ENCODE data around the gene ALDH18A1.
A peak's percentile ranks its signal among the peaks of the same experiment; 100 is the strongest.

The ALDH18A1 gene

GRCh38 chr10:95574649-95575365 lies 81.7 kb downstream of the ALDH18A1 start:
- DNase-seq, result no peak

GRCh38 chr10:95573964-95574604 lies 82.4 kb downstream of the ALDH18A1 start:
- DNase-seq, result no peak

DNA sequence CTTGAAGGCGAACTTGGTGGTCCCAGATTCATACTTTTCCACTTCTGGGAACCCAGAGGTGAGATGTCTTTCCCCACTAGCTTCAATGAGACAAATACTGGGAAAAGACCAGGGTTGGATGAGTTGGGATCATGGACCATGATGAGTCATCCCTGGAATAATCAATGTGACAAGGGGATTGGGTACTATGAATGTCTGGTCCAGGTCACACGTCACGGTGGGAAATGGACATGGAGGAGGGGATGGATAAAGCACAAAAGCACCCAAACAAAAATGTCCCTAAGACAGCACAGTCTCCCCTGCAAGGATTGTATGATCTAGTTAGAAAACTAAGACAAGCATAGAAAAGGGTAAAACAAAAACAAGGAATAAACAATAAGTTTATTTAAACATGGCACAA lies 83.0 kb downstream of the ALDH18A1 start:
- no peak for DNase-seq

DNA sequence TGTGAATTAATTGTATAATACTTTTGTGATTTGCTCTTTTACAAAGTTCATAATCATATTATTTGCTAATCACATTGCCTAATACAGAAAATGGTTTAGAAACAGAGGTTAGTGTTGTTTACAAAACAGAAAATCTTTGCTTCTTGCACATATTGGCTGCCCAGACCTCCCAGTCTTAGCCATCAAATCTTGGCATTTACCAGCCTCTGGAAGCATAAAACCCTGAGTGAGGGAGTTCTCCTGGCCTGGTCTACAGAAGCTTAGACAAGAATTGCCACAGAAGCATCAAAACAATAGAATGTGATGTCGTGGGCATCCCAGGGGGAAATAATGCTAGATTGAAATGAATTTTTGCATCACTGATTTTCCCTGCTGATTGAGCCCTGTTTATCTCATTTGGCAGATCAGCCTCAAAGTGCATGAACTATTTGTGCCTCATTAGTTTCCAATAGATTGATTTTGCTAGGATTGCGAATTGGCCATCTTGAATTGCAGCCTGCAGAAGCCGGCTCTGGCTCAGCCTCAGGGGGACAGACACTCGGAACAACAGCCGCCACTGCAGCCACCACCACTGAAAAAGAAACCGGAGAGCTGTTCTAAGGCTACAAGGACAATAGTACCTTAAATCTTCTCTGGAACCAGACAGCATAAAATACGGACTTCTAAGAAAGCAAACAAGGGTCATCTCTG lies 84.2 kb downstream of the ALDH18A1 start:
- peak; percentile 81 for DNase-seq

GRCh38 chr10:95571390-95571789 lies 85.1 kb downstream of the ALDH18A1 start:
- DNase-seq, result no peak

- no peak for DNase-seq
Measured at GRCh38 chr10:95569368-95569767, 87.1 kb downstream of the ALDH18A1 start.

DNA sequence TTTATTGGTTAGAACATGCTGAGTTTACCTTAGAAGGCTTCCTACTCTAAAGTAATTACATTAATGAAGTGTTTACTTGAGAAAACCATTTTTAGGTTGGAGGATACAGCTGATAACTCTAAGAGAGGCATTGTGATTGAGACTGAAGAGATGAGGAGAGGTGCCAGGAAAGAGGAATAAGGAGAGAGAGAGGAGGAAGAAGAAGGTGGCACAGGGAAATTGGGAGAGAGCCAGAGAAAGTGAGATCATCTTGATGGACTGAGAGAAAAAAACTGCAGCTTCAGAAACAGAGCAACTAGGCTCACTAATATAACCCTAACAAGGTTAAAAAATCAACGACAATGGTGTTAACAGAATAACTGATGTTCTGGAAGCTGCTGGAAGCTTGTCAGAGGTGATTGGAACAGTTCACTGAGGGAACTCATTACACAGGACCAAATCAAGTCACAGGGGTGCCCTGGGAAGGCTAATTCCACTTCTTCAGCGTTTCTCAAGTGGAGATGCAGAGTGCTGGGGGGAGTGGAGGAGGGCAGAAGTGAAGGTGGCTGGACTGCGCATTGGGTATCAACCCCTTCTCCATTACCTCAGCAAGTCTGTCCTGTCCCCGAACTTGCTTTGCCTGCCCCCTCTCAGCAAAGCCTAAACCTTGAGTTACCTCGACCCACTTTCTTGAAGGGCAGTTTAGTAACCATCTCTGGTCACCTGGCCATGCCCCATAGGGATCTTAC lies 88.4 kb downstream of the ALDH18A1 start:
- DNase-seq, result no peak

GRCh38 chr10:95566136-95566535 lies 90.4 kb downstream of the ALDH18A1 start:
- DNase-seq, result no peak

- no peak for DNase-seq
Measured at GRCh38 chr10:95565336-95565735, 91.2 kb downstream of the ALDH18A1 start.

- no peak for DNase-seq
Measured at GRCh38 chr10:95564291-95564690, 92.2 kb downstream of the ALDH18A1 start.

DNA sequence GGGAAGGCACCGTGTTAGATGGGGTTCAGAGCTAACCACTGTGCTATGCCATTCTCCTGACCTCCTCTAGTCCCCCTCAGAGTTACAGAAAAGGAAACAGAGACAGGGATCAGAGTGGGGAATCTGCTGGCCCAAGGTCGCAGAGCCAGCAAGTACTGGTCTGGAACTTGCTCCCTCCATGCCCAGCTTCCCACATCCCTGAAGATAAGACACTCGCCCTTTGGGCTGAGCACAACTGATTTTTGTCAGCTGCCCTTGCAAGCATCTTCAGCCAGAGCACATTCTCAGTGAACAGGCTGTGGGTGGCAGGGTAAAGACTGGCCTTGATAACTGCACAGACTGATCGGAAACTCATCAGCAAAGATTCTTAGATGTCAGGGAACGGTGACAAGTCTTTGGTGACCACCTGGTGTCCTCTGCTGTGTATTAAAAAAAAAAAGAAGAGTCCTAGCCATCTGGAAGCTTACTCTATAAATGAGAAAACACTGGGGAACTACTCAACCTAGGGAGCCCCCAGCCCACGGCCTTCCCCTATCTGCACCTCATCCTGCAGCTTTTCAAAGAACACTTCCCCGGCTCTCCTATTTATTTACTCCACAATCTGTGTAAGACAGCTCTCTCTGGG lies 94.1 kb downstream of the ALDH18A1 start:
- no peak for DNase-seq

- no peak for DNase-seq
Measured at GRCh38 chr10:95561864-95562177, 94.7 kb downstream of the ALDH18A1 start.

DNA sequence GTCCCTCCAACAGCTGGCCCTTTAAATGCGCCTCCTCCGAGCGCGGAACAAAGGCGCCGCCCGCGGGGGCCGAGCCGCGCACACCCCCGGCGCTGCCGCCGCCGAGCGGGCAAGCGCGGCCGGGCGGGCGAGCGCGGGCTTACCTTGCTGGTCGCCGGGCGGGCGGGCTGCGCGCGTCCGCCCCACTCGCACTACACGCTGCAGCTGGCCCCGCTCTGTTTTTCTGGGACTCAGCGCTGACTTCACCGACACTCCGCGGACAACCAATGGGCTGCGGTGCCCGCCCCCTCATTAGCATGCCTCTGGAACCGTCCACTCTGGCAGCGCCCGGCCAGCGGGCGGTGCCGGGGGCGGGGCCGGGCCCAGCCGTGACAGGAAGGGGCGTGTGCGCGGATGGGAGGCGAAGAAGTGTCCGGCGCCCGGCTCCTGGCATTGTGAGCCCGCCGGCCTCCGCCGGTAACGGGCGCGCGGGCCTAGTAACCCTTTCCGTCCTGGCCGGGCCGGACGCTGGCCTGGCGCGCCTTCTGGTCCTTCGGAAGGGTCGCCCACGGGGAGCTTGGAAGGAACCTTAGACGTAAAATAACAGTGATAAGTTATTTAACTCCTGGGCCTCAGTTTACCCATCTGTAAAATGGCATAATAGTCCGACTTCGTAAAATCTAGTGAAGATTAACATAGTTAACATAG lies 95.2 kb downstream of the ALDH18A1 start, which contains the start of gene SORBS1:
Gene SORBS1 (minus strand): TSS at position 195 of the 687 bp plus-strand sequence. CDS start 120,236 bp downstream, outside the sequence.
- peak; percentile 97 for DNase-seq

- peak; percentile 82 for DNase-seq
Measured at GRCh38 chr10:95560278-95561176, 96.0 kb downstream of the ALDH18A1 start.

- no peak for DNase-seq
Measured at GRCh38 chr10:95559896-95560277, 96.6 kb downstream of the ALDH18A1 start.

DNA sequence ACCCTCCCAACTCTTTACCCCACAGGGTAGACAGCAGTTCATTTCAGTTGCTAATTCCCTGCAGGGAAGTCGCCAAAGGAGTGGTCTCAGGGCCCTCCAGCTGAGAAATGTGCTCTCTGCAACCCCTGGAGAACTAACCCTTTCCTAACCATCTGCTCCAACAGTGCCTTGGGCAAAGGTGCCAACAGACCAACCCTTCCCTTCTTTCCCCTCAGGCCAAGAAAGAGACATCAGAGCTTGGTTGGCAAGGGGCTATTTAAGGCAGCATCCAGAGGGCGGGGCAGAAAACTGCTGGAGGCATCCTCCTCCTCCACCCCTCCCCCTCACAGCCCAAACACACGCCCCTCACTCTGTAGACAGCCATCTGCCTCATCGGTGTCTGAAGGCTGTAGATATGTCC lies 97.0 kb downstream of the ALDH18A1 start:
- peak; percentile 58 for DNase-seq

DNA sequence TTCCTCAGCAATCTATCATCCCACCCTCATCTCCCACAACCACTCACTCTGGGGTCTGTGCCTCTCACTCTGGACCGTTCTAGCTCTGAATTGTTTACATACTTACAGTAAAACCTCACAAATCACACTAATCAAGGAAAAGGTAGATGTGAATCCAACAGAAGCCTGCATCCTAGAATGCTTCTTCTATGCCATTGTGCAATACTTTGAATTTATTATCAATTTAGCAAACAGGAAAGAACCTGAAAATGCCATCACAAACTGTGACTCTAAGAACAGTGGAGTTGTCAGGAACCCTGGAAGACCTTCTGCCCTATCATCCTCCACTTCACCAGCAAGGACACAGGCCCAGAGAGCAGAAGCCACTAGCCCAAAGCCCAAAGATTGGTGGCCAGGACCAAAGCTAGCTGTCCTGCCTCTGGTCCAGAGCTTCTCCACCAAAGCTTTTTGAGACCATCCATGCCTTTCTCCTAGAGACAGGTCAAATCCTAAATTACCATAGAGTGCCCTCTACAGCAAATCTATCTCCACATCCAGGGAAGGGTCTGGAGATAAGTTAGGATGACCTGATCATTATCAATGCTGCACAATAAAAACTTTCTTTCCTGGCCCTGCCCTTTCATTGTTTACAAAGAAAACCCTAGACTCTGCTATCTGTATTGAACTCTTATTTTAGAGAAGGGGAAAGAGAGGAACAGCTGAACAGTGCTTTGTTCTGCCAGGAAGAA lies 97.8 kb downstream of the ALDH18A1 start:
- no peak for DNase-seq

- DNase-seq, result no peak
Measured at GRCh38 chr10:95556994-95557767, 99.3 kb downstream of the ALDH18A1 start.

All from retina (tissue), 1 donor.